T-helper 1 cell treated with Interleukin-12 subunit alpha and Interleukin-12 subunit beta and Interleukin-4 antibody, amounts not matched to agents 30 μg/mL and 1 μg/mL, for 36 hours (primary cell): ENCODE measurements around the gene KIR3DL3.
"Not testable (repeated sequence)": the region's sequence is repeated elsewhere in the genome, so short reads cannot be mapped to it uniquely, and the experiment has no call there.

Experiments
- H3K27ac Mint-ChIP-seq: one replicate; pipeline ENCODE4 v1.8.0; 2021; ENCODE audit warnings: mild to moderate bottlenecking, mixed read lengths
- H3K27me3 Mint-ChIP-seq: one replicate; pipeline ENCODE4 v1.8.0; 2021; ENCODE audit warnings: low read depth, mixed read lengths
- H3K36me3 Mint-ChIP-seq: one replicate; pipeline ENCODE4 v1.8.0; 2021; ENCODE audit warnings: low read depth, mixed read lengths
- H3K4me1 Mint-ChIP-seq: one replicate; pipeline ENCODE4 v1.8.0; 2021; ENCODE audit warnings: low read depth, mixed read lengths
- H3K4me3 Mint-ChIP-seq: one replicate; pipeline ENCODE4 v1.8.0; 2021; ENCODE audit warnings: mild to moderate bottlenecking, moderate library complexity, mixed read lengths
- H3K9me3 Mint-ChIP-seq: one replicate; pipeline ENCODE4 v1.8.0; 2021; ENCODE audit warnings: mixed read lengths

The KIR3DL3 gene

GRCh38 chr19:54709212-54709948 is 14.9 kb upstream of the KIR3DL3 start:
- no peaks in the 10 kb centered on the region for H3K36me3 Mint-ChIP-seq
- H3K4me3 Mint-ChIP-seq: no peak overlapping the region
- H3K27ac Mint-ChIP-seq: no peak overlapping the region
- H3K9me3 Mint-ChIP-seq: no peaks in the 10 kb centered on the region
- peaks cover 11% of the 10 kb centered on the region for H3K4me1 Mint-ChIP-seq
- H3K27me3 Mint-ChIP-seq: no peaks in the 10 kb centered on the region

GRCh38 chr19:54709956-54710355 is 14.3 kb upstream of the KIR3DL3 start:
- not testable (repeated sequence) for H3K27ac Mint-ChIP-seq, H3K9me3 Mint-ChIP-seq, H3K36me3 Mint-ChIP-seq, H3K27me3 Mint-ChIP-seq, H3K4me3 Mint-ChIP-seq
- H3K4me1 Mint-ChIP-seq: peaks cover 11% of the 10 kb centered on the region

- Mint-ChIP-seq H3K27me3 (no peaks in the 10 kb centered on the region), H3K4me3 (no peak overlapping the region), H3K9me3 (peaks cover 20% of the 10 kb centered on the region), H3K4me1 (no peaks in the 10 kb centered on the region), H3K36me3 (no peaks in the 10 kb centered on the region), H3K27ac (no peak overlapping the region)
Measured at GRCh38 chr19:54724644-54725043, 402 bp downstream of the KIR3DL3 start.

- Mint-ChIP-seq H3K27me3 (no peaks in the 10 kb centered on the region), H3K9me3 (peaks cover 20% of the 10 kb centered on the region), H3K4me1 (no peaks in the 10 kb centered on the region), H3K27ac (no peak overlapping the region), H3K36me3 (no peaks in the 10 kb centered on the region), H3K4me3 (no peak overlapping the region)
Measured at GRCh38 chr19:54725321-54725720, 1.1 kb downstream of the KIR3DL3 start.

GRCh38 chr19:54727562-54727961 is 3.3 kb downstream of the KIR3DL3 start:
- Mint-ChIP-seq H3K4me3 (no peak overlapping the region), H3K27ac (no peak overlapping the region), H3K36me3 (no peaks in the 10 kb centered on the region), H3K9me3 (peaks cover 15% of the 10 kb centered on the region), H3K4me1 (no peaks in the 10 kb centered on the region), H3K27me3 (no peaks in the 10 kb centered on the region)

- H3K27ac Mint-ChIP-seq: no peak overlapping the region
- no peaks in the 10 kb centered on the region for H3K4me1 Mint-ChIP-seq
- H3K4me3 Mint-ChIP-seq: no peak overlapping the region
- H3K9me3 Mint-ChIP-seq: peaks cover 9% of the 10 kb centered on the region
- H3K27me3 Mint-ChIP-seq: no peaks in the 10 kb centered on the region
- H3K36me3 Mint-ChIP-seq: no peaks in the 10 kb centered on the region
Measured at GRCh38 chr19:54728167-54728566, 3.9 kb downstream of the KIR3DL3 start.

- no peaks in the 10 kb centered on the region for H3K36me3 Mint-ChIP-seq
- no peak overlapping the region for H3K27ac Mint-ChIP-seq
- H3K4me3 Mint-ChIP-seq: no peak overlapping the region
- no peaks in the 10 kb centered on the region for H3K4me1 Mint-ChIP-seq
- peaks cover 12% of the 10 kb centered on the region for H3K9me3 Mint-ChIP-seq
- no peaks in the 10 kb centered on the region for H3K27me3 Mint-ChIP-seq
Measured at GRCh38 chr19:54729416-54730188, 5.4 kb downstream of the KIR3DL3 start.

GRCh38 chr19:54731191-54731590 is 6.9 kb downstream of the KIR3DL3 start:
- Mint-ChIP-seq H3K4me3 (no peak overlapping the region), H3K27ac (no peak overlapping the region), H3K9me3 (peaks cover 8% of the 10 kb centered on the region), H3K4me1 (no peaks in the 10 kb centered on the region), H3K27me3 (no peaks in the 10 kb centered on the region), H3K36me3 (no peaks in the 10 kb centered on the region)

- not testable (repeated sequence) for H3K4me3 Mint-ChIP-seq, H3K27me3 Mint-ChIP-seq, H3K4me1 Mint-ChIP-seq, H3K27ac Mint-ChIP-seq, H3K9me3 Mint-ChIP-seq, H3K36me3 Mint-ChIP-seq
Measured at GRCh38 chr19:54738306-54738705, 14.1 kb downstream of the KIR3DL3 start, which contains the start of gene KIR2DL3. Gene KIR2DL3 (plus strand): TSS chr19:54738513. CDS start chr19:54738546, 33 bp downstream.

GRCh38 chr19:54738715-54739114 is 14.5 kb downstream of the KIR3DL3 start:
- Mint-ChIP-seq H3K27me3 (no peaks in the 10 kb centered on the region), H3K4me1 (no peaks in the 10 kb centered on the region), H3K9me3 (peaks cover 6% of the 10 kb centered on the region), H3K36me3 (no peaks in the 10 kb centered on the region), H3K27ac (no peak overlapping the region), H3K4me3 (no peak overlapping the region)

GRCh38 chr19:54739587-54740497 is 15.6 kb downstream of the KIR3DL3 start:
- Mint-ChIP-seq H3K4me3 (no peak overlapping the region), H3K27ac (no peak overlapping the region), H3K27me3 (no peaks in the 10 kb centered on the region), H3K4me1 (no peaks in the 10 kb centered on the region), H3K36me3 (no peaks in the 10 kb centered on the region), H3K9me3 (no peaks in the 10 kb centered on the region)

- H3K4me1 Mint-ChIP-seq, H3K4me3 Mint-ChIP-seq, H3K36me3 Mint-ChIP-seq, H3K9me3 Mint-ChIP-seq, H3K27me3 Mint-ChIP-seq, H3K27ac Mint-ChIP-seq: not testable (repeated sequence)
Measured at GRCh38 chr19:54741950-54742349, 17.7 kb downstream of the KIR3DL3 start.

- H3K9me3 Mint-ChIP-seq, H3K36me3 Mint-ChIP-seq, H3K4me3 Mint-ChIP-seq, H3K4me1 Mint-ChIP-seq, H3K27me3 Mint-ChIP-seq, H3K27ac Mint-ChIP-seq: not testable (repeated sequence)
Measured at GRCh38 chr19:54744080-54744479, 19.8 kb downstream of the KIR3DL3 start.

- not testable (repeated sequence) for H3K27me3 Mint-ChIP-seq, H3K4me3 Mint-ChIP-seq, H3K27ac Mint-ChIP-seq, H3K4me1 Mint-ChIP-seq, H3K36me3 Mint-ChIP-seq, H3K9me3 Mint-ChIP-seq
Measured at GRCh38 chr19:54747614-54748322, 23.5 kb downstream of the KIR3DL3 start.
